ENCODE measurements around the gene GATA5.

GRCh38 chr20:62479156-62479555, 3.4 kb upstream of the GATA5 start:
- TF ChIP-seq USF2 (IDR thresholded peaks at IDR 0.05; ENCODE audit: borderline replicate concordance, low read depth, low read length) (no peak), GABPA (IDR thresholded peaks at IDR 0.05; ENCODE audit: low read depth) (no peak), ELF1 (IDR thresholded peaks at IDR 0.05) (no peak), EZH2phosphoT487 (IDR thresholded peaks at IDR 0.05; ENCODE audit: borderline replicate concordance, low read depth) (no peak), RFX5 (IDR thresholded peaks at IDR 0.05; ENCODE audit: low read length) (no peak), CTCF (IDR thresholded peaks at IDR 0.05) (no peak), RCOR1 (IDR thresholded peaks at IDR 0.05; ENCODE audit: low read length) (no peak), EP300 (IDR thresholded peaks at IDR 0.05; ENCODE audit: borderline replicate concordance in 1 of 2, low read depth in 1 of 2, low read length in 1 of 2) (no peak), ZBTB33 (IDR thresholded peaks at IDR 0.05; ENCODE audit: borderline replicate concordance, low read depth) (no peak), SIN3A (IDR thresholded peaks at IDR 0.05; ENCODE audit: borderline replicate concordance, low read depth, low read length) (no peak), REST (IDR thresholded peaks at IDR 0.05; ENCODE audit: low read depth, low read length) (no peak)
